Activated effector memory CD4-positive, alpha-beta T cell treated with Interleukin-2 at 50 U/mL for 16 hours (primary cell): ENCODE data around the gene MACROD2.

Experiments
- DNase-seq: peaks from one replicate; pipeline ENCODE4 v3.0.0-alpha.2; 2020

MACROD2 gene

DNA sequence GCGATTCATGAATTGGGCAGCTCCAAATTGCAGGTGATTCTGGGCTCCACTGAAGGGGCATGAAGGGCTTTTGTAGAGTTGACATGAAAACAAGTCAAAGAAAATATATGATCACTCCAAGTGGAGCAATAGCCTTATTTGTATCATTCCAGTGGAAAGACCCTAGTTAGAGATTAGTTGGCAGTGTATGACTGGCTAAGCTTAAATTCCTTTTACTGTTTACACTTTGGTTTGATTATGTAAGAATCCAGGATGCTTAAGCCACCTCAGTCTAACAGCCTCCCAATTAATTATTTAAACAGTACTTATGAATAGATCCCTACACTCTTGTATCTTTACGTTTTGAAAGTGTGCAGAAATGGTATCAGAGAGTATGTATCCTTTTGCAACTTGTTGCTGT is 1865.5 kb downstream of the MACROD2 start:
- no peak for DNase-seq

DNA sequence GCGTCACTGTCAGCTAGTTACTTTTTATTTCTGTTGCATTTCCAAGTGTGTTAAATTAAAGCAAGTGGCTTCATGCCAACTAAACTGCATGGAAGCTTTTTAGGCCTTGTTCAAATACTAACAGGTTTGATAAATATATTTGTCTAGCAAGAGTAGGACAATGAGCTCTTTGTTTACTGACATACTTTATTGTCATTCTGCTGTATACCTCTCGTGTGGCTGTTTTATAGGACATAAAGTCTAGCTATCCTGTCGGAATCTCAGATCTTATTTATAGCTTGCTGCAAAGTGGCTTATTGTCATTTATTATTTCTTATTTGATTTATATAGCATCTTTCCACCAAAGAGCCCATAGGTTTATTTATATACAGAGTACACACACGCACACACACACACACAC is 1866.9 kb downstream of the MACROD2 start:
- no peak for DNase-seq

DNA sequence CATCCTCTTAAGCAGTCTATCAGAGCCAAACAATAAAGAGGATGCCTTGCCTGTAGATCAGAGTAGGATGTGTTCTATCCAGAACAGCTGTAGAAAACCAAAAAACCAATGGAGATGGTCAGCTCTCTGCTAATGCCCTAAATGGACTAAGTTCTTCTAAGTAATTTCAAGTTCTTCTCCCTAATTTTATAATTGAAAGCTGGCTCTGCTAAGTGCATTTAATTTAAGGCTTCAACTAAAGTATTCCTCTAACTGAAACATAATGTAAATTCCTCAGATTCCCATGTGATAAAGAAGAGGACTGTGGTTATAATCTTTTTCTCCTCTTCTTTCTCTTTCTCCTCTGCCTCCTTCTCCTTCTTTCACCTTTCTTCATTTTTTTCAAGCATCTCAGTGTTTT is 1868.4 kb downstream of the MACROD2 start:
- DNase-seq = no peak

DNA sequence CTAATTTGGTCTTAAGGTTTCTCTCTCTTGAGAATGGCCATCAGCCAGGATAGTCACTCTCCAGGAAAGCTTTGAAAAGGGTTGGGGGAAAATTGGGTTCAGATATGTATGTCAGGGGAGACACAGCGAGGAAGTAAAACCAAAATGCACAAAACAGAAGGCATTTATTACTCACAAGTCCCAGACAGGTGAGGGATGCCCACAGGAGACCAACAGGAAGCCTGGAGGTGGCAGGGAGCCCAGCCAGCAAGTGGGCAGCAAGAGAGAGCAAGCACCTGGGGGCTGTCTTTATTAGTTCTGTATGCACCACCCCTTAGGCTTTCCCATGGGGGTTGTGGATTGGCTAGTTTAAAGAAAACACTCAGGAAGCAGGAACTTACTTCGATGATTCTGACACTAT is 1870.2 kb downstream of the MACROD2 start:
- DNase-seq = no peak

DNA sequence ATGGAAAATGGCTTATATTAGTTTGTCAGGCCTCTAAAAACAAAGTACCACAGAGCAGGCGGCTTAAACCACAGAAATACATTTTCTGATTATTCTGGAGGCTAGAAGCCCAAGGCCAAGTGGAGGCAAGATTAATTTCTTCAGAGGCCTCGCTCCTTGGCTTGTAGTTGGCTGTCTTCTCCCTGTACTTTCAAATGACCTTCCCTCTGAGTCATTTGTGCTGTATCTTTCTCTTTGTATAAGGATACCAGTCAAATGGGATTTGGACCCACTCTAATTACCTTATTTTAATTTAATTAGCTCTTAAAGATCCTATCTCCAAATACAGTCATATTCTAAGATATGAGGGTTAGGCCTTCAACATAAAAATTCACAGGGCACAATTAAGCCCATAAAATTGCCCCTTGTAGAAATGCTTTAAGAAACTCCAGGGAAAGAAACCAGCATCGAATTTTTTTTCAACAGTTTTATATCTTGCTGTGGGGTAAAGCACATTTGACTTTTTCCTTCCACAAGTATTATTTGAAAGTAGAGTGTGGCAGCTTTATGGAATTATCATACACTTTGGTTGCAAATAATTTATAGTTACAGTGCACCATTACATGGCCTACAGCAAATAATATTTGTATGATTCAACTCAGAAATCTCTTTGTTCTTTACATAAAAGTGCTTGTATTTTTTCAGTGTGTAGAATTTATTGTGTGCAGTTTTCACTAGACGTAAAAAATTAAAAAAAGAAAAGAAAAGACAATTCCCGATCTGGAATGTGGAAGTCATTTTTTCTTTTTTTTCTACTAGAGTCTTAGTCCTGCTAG is 1871.8 kb downstream of the MACROD2 start:
- DNase-seq = no peak

DNA sequence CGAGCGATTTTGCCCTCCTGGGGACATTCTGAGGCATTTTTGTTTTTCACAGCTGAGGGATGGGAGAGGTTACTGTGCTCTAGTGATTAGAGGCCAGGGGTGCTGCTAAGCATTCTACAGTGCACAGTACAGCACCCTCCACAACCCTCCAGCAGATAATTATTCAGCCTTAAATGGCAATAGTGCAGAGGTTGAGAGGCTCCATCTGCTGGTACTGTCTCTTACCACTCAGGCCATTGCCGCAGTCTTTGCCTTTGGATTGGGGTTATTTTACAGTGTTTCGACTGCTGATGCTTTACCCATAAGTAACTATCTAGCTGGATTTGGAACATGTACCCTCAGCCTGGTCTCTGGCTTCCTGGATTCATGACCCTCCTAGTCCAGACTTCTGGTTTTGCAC is 1872.6 kb downstream of the MACROD2 start:
- DNase-seq = no peak

DNA sequence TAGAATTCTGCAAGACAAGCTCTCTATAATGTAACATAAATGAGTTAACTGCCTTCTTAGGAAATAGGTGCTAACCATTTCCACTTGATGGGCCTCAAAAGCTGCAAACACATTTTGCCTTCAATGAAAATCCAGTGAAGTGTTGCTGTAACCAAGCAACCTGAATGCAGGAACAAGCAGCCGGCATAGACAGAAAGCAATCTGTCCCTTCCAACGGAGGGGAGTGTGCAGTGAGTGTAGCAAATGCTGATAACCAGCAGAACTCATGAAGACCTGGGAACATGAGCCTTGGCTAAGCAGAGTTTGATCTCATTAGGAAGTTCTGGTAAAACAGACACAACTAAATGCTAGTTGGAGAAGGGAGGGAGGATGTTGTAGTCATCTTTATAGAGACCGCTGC is 1880.1 kb downstream of the MACROD2 start:
- DNase-seq = no peak

DNA sequence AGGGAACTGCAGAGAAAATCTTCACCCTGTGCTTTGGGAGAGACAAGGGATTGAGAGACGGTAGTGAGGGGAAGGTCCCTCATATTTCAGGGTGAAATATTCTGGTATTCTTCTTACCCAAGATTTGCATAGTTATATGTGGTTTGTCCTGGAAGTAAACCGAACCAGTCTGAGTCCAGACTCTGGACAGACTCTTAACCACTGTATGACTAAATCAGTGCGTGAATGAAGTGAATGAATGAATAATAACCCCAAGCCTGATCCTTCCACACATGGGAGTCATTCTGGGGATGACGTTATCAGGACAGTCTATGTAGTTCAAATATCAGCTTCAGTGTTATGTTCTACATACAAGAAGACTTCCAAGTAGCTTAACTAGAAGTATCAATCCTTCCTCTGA is 1887.2 kb downstream of the MACROD2 start:
- DNase-seq = no peak

DNA sequence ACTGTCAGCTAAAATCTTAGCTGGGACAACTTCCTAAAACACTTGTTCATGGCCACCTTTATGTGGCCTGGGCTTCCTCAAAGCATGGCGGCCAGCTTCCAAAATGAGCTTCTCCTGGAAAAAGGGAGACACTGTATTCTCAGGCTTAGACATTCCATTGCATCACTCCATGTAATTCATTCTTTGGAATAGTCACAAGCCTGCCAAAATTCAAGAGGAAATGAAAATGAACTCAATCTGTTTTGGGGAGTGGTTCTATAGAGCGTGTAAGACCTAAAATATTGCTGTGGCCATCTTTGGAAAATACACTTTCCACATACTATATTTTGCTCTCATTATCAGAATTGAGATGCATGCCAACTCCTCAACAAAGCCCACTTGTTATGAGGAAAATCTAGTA is 1890.9 kb downstream of the MACROD2 start:
- DNase-seq = no peak

DNA sequence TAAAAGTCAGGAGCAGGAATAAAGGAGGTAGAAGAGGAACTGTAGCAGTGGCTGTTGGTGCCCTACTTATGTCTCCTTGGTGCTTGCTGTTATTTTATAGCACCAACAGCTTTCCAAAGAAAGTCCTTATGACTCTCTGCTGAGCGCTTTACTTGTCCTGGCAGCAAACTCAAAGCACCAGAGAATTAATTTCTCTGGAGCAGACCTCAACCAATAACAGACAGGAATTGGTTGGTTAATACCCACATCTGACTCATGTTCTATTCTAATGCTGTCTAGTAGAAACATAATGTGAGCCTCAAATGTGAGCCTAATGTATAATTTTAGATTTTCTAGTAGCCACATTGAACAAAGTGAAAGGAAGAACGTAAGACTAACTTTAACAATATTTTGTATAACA is 1892.1 kb downstream of the MACROD2 start:
- no peak for DNase-seq

DNA sequence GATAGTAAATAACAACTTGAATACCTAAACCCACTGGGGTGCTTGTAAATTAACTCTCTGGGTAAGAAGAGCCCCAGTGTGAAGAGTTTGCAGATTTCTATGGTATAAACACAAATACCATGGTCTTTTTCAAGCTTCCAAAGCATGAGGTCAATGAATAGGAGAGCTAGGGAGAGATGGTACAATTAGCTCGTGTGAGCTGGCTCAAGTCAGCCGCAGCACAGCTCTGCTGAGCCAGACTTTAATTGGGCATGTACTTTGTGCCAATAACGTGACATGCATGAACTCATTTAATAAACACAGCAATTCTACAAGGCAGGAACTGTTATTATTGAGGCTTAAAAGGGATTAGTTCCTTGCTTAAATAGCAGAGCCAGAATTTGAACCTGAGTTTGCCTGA is 1893.7 kb downstream of the MACROD2 start:
- no peak for DNase-seq

DNA sequence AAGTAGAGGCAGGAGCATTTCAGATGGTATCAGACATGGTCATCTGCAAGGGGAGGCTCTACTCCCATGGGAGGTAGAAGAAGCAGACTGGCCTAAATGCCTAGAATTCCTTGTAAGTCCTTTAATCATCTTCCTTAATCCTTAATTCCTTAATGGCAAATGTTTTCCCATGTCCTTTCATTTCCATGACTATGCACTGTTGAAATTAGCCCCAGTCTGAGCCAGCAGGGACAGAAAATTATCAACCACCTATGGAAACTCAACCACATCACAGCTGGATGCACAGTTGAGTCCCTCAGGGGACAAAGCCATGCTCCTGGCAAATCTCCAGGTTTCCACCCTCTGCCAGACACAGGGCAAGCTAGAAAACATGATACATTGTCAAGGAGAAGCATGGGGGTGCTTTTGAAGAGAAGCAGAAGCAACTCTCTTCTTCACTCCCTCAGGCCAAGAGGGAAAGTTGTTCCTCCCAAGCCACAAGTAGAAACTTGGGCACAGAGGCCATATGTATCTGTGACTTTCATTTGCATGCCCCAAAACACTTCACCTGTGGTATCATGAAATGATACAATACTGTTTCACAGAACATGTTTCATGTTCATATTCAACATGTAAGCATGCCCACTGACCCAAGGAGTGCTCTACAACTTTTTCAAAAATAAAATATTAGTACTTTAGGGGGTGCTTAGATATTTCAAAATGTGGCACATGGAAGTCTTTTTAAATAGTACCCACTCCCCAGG is 1894.4 kb downstream of the MACROD2 start:
- DNase-seq = no peak

DNA sequence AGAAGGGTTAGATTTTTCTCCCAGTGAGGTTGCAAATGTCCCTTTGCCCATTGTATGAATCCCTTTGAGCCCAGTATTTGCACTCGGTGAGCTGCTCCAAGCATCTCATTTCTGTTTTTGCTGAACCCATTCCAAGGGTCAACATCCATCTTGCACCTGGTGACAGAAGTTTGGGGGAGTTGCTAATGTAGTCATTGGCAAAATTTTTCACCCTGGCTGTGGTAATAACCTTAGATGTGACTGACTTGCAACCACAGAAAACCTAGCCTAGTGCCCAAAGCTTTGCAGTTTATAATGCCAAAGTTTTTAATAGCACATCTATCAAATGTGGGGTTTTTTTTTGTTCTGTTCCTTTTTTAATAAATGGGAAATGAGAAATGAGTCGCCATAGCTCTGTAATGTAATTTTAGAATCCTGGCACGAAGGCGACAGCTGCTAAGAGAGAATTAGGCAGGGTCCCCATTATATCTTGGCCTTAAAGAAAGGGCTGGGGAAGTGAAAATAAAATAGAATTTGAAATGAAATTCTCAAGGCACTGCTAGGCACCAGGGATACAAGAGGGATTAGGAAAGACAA is 1895.2 kb downstream of the MACROD2 start:
- no peak for DNase-seq

DNA sequence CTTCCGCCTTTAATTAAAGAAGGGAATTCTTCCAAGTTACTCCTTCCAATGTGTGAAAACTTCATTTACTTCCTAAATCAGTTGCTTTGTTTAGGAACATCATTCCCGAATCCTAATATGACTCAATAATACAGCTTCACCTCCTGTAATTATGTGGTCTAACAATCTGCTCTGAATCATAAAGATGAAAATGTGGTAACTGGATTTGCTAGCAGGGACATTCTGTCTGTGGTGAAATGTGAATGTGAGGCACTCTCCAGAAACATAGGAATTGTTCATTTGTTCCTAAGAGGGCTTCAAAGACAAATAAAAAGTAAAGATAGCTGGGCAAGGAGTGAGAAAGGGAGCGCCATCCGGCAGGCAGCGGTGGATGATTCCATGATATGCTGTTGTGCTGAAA is 1899.8 kb downstream of the MACROD2 start:
- no peak for DNase-seq

DNA sequence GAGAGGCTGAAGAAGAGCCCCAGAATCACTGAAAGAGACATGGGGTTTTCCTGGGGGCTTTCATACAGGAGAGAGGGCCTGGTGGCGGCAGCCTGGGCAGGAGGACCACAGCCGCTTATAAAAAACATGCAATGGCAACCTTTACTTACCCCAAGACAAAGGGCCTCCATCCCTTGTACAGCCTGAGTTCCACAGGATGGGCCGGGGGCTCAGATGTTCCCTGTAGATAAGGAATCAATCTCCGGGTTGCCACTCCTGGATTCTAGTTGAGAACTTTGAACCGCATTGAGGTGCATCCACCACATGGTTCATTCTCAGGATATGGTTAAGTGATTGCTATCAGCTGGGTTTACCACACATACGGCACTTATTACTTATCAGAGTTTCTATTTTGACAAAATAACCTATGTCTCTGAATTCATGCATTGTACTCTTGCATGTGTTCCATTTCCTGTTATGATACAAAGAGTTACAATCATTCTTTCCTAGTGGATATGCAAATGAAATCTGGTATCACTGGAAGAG is 1900.3 kb downstream of the MACROD2 start:
- DNase-seq = no peak

DNA sequence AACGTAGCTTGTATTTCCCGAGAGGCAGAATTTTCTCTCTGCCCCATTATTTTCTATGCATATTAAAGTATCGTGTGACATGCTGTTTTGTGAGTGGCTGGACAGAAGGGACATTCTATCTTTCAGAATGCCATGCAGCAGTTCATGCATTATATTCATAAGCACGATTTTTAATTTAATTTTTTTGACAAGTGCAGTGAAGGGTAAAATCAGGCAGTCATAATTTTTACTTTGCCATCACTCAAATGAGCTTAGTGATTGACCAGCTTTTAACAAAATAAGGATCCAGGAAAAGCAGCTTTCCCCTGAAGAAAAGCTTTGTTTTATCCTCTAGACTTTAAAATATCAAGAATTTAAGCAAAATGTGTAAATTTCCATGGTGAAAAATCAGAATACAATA is 1904.7 kb downstream of the MACROD2 start:
- DNase-seq = no peak

DNA sequence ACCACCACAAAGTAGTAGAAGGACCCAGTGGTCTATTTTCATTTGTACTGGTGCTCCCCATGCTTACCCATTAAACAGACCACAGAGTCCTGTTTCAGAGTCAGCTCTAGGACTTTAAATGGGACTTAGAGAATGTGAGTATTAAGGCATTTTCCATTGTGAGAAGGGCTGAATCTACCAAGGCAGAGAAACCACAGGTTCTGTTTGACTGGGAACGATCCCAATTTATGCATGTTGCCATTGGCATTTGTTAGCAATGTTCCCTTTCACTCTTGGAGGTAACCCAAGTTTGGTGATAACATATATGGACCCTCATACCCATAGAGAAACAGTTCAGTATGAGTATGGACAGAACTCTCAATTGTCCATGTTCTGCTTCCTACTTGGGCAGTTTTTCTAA is 1905.1 kb downstream of the MACROD2 start:
- DNase-seq = no peak

DNA sequence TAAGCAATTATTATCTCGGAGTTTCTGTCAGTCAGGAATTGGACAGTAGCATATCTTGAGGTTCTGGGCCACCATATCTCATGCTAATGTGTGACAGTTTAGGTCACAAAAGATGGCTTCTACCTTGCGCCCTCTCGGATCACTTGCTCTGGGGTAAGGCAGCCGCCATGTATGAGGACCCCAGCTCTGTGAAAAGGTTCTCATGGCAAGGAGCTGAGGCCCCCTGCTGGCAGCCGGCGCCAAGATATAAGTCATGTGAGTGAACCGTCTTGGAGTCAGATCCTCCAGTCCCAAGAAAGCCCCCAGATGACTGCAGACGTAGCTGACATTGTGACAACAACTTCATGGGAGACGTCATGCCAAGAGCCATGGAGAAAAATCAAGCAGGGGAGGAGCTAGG is 1907.2 kb downstream of the MACROD2 start:
- DNase-seq = no peak

DNA sequence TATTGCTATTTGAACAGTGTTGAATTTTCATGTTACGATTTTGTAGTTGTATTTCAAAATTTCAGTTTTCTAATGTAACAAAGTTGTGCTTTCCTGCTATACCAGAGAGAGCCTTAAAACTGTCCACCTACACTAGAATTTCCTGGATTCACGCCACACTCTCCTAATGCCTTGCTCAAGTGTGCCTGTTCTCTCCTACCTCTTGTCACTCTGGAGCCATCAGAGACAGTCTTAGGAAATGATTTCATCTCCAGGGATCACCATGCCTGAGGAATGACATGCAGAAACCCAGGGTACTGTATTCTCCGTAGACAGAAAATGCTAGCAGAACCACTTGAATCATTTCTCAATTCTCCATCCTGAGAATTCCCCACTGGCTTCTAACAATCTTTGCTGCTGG is 1910.3 kb downstream of the MACROD2 start:
- no peak for DNase-seq

DNA sequence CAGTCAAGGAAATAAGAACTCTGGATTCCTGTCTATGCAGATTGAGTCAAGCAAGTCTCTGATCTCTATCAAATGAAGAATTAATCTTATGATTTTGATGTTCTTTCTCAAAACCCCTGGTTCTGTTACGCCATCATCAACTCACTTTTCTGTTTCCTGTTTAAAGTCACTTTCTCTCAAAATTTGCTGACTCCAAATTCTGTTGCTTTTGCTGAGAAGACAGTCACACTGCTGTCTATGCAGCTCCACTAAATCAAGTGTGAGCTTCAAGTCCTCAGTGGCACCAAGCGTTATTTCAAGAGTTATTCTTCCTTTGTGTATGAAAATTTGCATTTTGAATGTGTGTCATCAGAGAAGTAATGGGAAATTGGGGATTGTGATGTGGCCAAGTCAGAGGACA is 1914.7 kb downstream of the MACROD2 start:
- DNase-seq = no peak

DNA sequence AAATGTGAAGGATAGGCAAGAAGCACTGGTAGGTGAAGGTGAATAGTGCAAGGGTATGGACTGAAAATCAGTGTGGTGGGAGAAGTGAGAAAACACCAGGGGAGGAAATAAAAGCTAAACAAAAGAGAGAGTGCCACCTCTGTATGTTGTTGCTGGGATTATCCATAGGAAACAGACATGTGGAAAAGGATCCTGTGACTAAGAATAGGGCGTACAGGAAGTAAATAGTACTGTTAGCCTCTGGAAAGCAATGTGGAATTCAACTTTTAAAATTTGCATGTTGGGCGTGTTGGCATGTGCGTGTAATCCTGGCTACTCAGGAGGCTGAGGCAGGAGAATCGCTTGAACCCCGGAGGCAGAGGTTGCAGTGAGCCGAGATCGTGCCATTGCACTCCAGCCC is 1916.3 kb downstream of the MACROD2 start:
- DNase-seq = no peak

DNA sequence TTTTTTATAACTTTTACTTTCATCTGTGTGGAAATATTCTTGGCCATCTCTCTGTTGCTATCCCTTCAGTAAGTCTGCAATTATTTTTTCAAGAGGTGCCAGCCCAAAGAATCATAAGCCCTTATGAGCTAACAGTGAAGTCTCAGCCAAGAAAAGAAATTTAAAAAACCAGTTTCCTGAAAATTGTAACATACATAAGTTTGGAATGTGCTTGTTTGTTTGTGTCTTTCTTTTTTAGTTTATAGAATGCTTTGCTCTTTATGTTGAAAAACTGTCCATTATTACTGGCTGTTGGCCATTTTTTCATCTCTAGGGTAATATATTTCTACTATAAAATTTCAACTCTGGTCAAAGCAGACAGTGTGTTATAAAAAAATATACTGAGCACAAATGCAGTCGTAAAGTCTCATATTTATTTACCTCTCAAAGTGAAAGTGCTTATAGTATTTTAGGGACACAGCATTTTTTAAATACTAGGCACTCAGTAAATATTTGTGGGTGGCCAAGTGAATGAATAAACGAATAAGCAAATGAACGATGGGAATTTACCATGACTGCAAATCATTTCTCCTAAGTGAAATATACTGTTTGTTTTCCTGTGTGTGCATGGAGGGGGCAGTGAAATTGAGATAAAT is 1918.2 kb downstream of the MACROD2 start:
- no peak for DNase-seq

DNA sequence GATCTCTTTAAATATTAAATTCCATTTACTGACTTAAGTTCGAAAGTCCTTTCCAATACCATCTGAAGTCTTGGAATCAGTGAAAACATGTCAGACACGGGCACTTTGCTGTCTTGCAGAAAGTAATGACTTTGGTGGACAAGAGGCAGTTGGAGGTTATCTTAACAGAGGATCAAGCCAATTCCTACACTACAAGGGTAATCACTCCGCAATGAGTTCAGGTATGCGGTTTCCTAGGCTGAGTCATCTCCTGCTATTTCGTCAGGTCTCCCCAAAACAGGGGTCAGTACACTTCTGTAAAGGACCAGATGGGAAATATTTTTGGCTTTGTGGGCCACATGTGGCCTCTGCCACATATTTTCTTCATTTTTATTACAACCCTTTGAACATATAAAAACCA is 1921.3 kb downstream of the MACROD2 start:
- DNase-seq = no peak

DNA sequence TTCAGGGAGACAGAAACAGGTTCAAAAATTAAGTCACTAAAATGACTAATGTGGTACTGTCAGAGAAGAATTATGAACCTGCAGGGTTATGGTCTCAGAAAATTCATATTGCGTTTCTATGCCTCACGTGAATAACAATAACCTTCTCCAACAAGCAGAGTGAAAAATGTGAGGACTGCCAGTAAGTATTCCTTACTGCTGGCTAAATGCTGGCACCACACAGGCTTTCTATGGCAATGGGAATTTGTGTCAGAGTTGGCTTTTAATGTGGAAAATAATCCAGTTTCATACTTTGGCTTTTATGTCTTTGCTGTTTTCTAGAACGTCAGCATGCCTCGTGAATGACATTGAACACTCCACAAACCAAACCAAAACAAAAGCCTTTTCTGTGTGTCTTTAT is 1922.0 kb downstream of the MACROD2 start:
- DNase-seq = no peak
